NCI-H2227 treated with DMSO at 0.1 percent for 48 hours (cell line): ENCODE data around the gene RNF187.

ENCODE experiments used
- DNase-seq: peaks from one replicate; lab custom pipeline; 2025; lab: John Stamatoyannopoulos, UW

RNF187 gene

DNA sequence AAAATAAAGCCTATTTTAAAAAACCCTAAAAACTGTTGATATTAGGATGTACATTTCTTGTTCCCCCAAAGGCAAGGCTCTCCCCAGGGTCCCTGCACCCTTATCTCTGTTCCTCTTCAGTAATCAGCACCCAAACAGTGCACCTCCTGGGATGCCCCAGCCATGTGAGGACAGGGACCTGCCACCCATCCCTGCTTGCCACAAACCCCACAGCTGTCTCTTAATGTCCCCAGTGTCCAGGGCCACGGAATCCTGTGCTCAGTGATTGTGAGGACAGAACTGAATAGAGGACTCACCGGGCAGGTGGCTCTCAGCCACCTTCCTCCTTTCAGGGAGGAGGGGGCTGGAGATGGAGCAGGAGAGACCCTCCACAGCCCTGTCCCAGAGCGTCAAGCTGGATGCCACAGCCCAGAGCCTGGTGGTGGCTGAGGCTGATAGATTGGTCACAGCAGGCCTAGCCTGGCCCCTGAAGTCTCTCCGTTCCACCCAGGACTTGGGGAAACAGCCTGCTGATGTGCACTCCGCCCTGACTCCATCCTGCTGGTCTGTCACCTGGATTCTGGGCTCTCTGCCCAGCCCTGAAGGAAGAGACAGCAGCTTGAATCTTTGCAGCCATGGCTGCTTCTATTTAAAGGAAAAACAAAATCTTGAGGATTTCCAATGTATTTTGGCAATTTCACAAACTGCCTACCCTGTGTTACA lies 23.1 kb downstream of the RNF187 start:
- no peak for DNase-seq

DNA sequence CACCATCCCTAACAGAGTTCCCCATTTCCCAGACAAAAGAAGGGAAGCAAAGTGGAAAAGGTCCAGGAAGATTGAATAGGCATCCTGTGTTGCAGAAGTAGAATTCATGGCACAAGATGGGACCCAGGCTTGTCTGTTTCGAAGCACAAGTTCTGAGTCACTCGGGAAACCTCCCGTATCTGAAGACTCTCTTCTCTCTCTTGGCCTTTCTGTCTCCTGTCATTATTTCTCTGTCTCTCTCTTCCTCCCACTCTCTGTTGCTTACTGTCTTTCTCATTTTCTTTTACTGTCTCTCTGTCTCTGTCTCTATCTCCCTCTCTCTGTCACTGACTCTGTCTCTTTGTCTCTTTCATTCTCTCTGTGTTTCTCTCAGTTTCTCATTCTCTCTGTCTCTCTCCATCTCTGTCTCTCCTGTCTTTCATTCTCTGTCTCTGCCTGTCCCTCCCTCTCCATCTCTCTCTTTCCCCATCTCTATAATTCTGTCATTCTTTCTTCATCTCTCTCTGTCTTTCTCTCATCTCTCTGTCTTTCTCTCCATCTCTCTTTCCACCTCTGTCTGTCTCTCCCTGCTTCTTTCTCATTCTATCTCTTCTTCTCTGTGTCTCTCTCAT lies 23.7 kb downstream of the RNF187 start:
- DNase-seq: no peak

DNA sequence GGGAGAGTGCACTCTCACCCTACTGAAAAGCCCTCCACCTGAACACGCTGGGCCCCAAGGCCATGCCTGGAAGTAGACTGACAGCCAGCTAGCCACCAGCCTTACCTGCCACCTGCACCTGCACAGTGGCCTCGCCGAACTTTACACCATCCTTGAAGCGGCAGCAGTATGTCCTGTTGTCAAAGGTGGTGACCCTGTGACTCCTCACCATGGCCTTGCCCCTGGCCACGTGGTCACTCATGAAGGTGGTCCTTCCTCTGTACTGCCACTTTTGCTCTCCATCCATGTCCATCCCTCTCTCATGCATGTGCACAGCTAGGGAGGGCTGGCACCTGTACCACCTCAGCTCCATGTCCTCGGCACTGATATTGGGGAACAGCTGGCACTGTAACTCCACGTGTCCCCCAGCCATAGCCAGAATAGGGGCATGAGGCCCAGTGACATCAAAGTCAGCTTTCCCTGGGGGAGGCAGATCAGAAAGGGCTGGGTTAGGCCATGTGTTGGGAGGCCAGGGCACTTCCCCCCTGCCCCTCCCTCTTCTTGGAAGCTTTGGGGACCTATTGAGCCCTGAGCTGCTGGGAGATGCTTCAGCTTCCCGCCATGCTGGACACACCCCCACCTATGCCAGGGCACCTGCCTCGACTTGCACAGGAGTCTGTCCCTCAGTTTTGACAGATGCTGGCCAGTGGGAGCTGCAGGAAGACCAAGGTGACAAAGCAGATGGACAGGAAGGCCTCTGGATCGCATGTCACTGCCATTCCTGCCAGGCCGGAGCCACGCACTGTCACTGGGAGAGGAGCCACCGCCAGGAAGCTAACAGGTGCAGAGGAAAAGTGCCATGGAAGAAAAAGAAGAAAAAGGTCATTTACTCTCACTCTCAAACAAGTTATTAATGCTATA lies 24.6 kb downstream of the RNF187 start:
- DNase-seq: no peak

DNA sequence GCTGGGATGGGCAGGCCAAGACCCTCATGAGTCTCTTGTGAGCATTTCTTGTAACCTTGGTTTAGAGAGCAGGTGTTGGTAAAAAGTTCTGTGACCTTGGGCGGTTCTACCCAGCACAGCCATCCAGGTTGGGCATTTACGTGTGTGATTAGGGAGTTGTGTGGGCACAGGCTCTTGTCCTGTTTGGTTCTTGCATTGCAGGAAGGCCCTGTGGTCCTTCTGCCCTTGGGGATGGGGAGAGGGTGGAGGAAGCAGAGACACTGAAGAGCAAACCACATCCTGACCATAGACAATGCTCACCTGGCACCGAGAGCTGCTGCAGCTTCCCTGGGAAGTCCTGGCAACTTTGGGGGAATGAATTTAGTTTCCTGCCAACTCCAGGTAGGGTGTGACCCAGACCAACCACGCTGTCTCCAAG lies 25.6 kb downstream of the RNF187 start:
- DNase-seq: no peak

DNA sequence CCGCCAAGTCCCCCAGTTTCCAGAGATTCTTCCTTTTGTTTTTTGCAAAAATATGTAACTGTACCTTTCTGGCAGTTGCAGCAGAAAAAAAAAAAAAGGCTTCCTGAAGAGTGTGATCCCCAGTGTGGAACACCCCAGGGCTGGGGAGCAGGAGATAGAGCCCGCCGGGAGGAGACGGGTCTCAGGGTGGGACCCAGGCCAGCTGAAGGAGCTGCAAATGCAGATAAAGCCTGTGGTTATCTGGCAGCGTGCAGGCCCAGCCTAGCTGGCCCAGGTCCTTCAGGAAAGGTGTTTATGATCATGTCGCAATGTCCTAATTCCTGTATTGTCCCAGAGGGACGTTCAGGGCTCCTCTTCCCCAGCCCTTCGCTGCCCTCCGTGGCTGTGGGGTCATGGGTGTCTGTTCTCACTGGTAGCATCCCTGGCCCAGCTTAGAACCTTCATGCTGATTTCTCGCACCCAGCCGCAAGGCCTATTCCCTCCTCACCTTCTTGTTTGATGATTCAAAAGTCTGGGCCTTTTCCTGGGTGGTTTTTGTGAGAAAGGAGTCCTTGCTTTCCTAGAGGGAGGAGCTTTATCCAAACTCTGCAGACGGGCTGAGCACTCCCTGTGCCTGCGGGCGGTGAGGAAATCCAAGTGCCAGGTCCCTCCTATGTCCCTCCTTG lies 26.2 kb downstream of the RNF187 start:
- no peak for DNase-seq

DNA sequence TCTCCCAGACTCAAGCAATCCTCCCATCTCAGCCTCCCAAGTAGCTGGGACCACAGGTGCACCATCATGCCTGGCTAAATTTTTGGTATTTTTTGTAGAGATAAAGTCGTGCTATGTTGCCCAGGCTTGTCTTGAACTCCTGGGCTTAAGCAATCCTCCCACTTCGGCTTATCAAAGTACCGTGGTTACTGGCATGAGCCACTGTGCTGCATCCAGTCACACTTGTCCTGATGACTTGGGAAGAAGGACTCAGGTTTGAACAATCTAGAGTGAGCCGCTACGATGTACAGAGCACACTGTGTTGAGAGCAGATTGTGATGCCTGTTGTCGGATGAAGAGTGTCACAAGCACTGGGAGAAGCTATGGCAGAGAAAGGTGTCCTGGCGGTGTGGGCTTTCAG lies 27.2 kb downstream of the RNF187 start:
- no peak for DNase-seq

DNA sequence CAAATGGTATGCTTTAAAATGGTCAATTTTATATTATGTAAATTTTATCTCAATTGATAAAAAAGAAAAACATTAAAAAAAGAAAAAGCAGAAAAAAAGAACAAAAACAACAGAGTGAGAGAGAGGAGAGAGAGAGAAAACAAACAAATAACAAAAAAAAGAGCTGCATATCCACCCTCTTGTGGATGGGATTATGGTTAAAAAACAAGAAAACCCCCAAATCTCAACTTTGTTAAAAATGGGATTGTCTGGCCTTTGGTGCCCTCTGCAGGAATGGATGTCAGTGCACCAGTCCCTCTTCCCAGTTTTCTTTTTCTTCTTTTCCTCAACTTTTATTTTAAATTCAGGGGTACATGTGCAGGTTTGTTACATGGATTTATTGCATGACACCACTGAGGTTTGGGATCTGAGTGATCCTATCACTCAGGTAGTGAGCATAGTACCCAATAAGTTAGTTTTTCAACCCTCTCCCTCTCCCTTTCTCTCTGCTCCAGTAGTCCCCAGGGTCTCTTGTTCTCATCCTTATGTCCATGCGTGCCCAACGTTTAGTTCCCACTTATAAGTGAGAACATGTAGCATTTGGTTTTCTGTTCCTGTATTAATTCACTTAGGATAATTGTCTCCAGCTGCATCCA lies 28.1 kb downstream of the RNF187 start:
- peak; percentile 6 for DNase-seq

DNA sequence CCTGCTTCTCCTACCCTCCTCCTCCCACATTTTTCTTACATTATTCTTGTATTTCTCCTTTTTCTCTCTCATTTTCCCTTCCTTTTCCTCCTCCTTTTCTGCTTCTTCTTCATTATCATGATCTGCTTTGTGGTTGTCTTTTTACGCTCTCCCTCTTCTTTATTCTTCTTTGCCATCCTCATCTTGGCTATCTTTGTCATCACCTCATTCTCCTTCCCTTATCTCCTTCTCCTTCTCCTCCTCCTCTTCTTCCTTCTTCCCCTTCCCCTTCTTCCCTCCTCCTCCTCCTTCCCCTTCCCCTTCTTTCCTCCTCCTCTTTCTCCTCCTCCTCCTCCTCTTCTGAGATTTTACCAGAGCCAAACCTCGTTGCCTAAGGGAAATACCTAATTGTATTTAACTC lies 30.5 kb downstream of the RNF187 start:
- DNase-seq: no peak

DNA sequence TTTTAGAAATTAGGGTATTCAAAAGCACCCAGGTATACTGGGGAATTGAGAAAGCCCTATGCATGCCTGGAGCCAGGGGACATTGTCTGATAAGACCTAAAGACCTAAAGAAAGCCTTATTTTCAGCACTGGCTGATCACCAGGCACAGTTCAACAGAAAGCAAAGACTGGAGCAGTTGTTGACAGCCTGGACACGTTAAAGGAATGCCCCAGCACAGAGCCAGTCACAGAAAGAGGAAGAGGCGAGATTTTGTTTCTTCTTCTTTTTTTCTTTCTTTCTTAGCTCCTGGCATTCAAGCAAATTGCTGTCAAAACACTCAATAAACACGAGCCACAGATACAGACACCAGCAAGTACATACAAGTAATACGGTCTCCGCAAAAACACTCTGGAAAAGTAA lies 40.4 kb downstream of the RNF187 start:
- DNase-seq: no peak

DNA sequence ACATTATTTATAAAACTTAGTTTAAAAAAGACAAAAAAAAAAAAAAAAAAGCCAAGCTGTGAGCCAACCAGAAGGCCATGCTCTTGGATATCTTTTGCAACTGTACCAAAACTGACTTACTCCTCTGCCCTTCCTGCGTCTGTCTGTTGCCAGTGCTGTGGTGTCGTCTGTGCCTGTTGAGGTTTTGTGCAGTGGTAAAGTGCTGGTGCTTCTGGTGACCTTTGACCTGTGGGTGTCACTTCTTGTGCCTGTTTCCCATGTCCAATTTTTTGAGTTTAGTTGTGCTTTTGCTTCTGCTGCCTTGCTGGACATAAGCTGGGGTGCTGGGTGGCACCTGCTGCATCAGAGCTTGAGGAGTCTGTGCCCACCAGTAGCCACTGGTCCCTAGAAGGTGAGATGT lies 41.4 kb downstream of the RNF187 start:
- DNase-seq: no peak

DNA sequence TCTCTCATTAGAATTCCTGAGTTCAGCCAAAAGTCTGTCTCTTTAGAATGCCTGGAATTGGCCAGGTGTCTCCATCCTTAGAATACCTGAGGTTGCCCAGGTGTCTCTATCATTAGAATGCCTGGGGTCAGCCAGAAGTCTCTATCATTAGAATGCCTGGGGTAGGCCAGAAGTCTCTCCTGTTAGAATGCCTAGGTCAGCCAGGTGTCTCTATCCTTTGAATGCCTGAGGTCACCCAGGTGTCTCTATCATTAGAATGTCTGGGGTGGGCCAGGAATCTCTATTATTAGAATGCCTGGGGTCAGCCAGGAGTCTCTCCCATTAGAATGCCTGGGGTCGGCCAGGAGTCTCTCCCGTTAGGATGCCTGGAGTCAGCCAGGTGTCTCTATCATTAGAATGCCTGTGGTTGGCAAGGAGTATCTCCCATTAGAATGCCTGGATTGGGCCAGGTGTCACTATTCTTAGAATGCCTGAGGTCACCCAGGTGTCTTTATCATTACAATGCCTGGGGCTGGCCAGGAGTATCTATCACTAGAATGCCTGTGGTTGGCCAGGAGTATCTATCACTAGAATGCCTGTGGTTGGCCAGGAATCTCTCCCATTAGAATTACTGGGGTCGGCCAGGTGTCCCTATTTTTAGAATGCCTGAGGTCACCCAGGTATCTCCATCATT lies 43.0 kb downstream of the RNF187 start:
- DNase-seq: no peak

DNA sequence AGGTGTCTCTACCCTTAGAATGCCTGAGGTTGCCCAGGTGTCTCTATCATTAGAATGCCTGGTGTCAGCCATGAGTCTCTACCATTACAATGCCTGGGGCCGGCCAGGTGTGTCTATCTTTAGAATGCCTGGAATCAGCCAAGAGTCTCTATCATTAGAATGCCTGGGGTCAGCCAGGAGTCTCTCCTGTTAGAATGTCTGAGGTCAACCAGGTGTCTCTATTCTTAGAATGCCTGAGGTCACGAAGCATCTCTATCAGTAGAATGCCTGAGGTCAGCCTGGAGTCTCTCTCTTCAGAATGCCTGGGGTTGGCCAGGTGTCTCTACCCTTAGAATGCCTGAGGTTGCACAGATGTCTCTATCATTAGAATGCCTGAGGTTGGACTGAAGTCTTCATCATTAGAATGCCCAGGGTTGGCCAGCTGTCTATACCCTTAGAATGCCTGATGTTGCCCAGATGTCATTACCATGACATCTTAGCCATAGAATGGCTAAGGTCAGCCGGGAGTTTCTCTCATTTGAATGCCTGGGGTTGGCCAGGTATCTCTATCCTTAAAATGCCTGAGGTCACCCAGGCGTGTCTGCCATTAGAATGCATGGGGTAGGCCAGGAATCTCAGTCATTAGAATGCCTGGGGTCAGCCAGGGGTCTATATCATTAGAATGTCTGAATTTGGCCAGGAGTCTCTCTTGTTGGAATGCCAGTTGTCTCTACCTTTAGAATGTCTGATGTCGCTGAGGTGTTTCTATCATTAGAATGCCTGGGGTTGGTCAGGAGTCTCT lies 44.0 kb downstream of the RNF187 start:
- DNase-seq: no peak

DNA sequence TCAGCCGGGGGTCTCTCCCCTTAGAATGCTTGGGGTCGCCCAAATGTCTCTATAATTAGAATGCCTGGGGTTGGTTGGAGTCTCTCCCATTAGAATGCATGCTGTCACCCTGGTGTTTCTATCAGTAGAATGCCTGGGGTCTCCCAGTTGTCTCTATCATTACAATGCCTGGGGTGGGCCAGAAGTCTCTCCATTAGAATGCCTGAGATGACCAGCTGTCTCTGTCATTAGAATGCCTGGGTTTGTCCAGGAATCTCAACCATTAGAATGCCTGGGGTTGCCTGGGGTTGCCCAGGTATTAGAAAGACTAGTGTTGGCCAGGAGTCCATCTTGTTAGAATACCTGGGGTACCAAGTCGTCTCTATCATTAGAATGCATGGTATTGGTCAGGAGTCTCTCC lies 51.6 kb downstream of the RNF187 start:
- no peak for DNase-seq

DNA sequence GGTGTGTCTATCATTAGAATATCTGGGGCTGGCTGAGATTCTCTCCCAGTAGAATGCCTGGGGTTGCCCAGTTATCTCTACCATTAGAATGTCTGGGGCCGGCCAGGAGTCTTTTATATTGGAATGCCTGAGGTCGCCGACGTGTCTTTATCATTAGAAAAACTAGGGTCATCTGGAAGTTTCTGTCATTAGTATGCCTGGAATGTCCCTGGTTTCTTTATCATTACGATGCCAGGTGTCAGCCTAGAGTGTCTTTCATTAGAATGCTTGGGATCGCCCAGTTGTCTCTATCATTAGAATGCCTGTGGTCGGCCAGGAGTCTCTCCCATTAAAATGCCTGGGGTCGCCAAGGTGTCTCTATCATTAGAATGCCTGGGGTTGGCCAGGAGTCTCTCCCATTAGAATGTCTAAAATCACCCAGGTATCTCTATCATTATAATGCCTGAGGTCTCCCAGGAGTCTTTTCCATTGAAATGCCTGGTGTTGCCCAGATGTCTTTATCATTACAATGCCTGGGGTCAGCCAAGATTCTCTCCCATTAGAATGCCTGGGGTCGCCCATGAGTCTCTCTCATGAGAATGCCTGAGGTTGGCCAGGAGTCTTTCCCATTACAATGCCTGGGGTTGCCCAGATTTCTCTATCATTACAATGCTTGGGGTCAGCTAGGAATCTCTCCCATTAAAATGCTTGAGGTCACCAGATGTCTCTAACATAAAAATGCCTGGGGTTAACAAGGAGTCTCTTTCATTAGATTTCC lies 53.2 kb downstream of the RNF187 start:
- no peak for DNase-seq

DNA sequence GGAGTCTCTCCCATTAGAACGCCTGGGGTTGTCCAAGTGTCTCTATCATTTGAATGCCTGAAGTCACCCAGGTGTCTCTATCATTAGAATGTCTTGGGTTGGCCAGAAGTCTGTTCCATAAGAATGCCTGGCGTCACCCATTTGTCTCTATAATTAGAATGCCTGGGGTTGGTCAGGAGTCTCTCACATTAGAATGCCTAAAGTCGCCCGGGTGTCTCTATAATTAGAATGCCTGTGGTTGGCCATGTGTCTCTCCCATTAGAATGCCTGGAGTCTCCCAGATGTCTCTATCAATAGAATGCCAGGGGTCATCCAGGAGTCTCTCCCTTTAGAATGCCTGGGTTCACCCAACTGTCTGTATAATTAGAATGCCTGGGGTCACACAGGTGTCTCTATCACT lies 54.5 kb downstream of the RNF187 start:
- no peak for DNase-seq

DNA sequence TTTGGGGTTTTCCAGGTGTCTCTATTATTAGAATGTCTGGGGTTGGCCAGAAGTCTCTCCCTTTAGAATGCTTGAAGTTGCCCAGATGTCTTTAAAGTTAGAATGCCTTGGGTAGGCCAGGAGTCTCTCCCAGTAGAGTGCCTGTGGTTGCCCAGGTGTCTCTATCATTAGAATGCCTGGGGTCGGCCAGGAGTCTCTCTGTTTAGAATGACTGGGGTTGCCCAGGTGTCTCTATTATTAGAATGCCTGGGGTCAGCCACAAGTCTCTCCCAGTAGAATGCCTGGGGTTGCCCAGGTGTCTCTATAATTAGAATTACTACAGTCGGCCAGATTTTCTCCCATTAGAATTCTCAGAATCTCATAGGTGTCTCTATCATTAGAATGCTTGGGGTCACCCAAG lies 55.2 kb downstream of the RNF187 start:
- DNase-seq: no peak

DNA sequence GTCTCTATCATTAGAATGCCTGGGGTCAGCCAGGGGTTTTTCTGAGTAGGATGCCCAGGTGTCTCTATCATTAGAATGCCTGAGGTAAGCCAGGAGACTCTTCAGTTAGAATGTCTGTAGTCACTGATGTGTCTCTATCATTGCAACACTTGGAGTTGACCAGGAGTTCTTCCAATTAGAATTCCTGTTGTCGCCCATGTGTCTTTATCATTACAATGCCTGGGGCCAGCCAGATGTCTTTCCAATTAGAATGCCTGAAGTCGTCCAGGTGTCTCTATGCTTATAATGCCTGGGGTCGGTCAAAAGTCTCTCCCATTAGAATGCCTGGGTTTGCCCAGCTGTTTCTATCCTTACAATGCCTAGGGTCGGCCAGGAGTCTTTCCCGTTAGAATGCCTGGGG lies 55.8 kb downstream of the RNF187 start:
- DNase-seq: no peak

DNA sequence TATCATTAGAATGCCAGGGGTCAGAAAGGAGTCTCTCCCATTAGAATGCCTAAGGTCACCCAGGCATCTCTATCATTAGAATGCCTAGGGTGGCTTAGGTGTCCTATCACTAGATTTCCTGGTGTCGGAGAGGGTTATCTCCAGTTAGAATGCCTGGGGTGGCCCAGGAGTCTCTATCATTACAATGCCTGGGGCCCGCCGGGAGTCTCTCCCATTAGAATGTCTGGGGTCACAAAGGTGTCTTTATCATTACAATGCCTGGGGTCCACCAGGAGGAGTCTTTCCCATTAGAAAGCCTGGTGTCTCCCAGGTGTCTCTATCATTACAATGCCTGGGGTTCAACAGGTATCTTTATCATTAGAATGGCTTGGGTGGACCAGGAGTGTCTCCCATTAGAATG lies 56.2 kb downstream of the RNF187 start:
- DNase-seq: no peak

DNA sequence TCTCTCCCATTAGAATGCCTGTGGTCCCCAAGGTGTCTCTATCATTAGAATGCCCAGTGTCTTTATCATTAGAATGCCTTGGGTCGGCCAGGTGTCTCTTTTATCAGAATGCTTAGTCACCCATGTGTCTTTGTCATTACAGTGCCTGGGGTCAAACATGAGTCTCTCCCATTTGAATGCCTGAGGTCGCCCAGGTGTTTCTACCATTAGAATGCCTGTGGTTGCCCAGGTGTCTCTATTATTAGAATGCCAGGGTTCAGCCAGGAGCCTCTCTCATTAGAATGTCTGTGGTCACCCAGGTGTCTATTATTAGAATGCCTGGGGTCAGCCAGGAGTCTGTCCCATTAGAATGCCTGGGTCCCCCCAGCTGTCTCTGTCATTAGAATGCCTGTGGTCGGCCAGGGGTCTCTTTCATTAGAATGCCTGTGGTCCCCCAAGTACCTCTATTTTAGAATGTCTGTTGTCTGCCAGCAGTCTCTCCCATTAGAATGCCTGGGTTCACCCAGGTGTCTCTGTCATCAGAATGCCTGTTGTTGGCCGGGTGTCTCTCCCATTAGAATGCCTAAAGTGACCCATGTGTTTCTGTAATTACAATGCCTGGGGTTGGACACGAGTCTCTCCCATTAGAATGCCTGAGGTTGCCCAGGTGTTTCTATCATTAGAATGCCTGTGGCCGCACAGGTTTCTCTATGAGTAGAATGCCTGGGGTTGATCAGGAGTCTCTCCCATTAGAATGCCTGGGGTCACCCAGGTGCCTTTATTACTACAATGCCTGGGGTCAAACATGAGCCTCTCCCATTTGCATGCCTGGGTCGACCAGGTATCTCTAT lies 57.1 kb downstream of the RNF187 start:
- DNase-seq: no peak
